RCC 7860 (cell line): Measurements from ENCODE around the gene CUBN.

Source experiments
- DNase-seq: peaks from one replicate; pipeline ENCODE4 v3.0.0-alpha.2; 2015; ENCODE audit warnings: low spot score
- FAIRE-seq: peaks from 2 replicates; lab custom pipeline; 2012; peaks lifted over from hg19 to GRCh38; lab: Jason Lieb, UNC

CUBN gene

DNA sequence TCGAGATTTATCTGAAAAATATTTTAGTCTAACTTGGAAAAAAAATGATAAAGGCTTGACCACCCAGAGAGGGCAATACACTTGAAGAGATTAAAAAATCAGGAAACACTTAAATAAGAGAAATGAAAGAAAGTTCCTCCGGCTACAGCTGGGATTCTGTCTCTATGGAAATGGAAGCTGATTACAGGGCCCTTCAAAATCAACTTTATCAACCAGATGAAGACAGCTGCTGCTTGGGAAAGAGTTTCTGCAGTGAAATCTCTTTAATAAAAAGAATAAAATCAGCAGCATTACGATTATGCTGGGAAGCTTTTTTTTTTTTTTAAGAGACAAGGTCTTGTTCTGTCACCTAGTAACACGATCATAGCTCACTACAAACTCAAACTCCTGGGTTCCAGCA, 316.9 kb downstream of the CUBN start:
- DNase-seq (no peak), FAIRE-seq (no peak)

DNA sequence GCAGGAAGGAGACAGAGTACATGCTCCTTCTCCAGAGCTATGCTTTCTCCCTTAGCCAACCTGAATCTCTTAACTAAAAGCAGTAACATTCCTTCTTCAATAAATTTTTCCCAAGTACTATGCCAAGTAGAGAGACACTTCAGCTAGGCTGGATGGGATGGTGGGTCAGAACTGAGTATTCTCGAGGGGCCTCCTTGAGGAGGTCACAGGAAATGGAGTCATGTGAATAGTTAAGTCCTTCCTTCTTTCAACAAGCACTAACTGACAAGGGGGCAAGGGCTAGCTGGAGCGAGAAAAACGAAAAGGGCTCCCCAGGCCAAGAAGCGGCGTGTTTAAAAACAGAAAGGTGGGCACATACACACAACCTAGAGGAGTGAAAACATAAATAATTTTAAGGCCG, 317.8 kb downstream of the CUBN start:
- DNase-seq: no peak
- no peak for FAIRE-seq

DNA sequence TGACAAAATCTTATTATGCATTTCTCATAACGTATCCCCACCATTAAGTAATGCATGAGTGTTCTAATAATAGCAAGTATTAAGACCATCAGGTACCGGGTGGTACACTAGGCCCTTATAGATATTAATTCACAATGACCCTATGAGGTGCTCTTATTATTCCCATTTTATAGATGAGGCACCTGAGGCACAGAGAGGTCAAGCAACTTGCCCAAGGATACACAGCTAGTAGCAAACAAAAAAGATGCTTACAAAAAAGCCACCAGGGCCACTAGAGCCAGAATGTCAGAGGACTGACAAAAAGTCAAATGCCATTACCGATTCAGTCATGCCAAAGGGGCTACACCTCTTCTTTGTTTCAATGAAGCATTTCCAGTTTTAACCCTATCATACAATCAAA, 318.3 kb downstream of the CUBN start:
- FAIRE-seq (no peak), DNase-seq (no peak)

DNA sequence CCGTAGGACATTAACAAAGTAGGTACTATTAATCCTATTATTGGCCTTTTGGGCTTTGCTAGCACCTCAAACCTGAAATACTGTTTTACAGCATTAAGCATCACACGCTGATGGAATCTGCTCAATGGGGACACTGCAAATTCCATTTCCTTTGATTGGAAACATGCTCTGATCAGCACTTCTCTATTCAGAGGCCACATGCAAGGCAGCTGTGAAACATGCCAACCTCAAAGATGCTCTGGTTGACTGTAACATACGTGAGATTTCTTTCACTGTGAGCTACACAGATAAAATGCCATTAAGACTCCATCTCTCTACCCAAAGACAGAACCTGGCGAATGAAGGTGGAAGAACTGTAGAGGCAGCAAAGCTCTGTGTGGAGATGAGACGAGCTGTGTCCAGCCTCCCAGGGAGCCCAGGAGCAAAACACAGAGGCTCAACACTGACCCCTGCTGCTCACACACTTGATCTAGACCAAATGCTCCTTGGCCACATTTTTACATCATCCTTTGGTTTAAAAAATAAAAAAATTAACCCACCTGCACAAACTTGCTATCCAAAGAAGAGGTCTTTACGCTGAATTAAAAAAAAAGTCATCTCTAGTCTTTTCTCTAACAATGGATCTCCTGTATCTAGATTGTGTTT, 320.4 kb downstream of the CUBN start:
- DNase-seq (no peak), FAIRE-seq (no peak)

DNA sequence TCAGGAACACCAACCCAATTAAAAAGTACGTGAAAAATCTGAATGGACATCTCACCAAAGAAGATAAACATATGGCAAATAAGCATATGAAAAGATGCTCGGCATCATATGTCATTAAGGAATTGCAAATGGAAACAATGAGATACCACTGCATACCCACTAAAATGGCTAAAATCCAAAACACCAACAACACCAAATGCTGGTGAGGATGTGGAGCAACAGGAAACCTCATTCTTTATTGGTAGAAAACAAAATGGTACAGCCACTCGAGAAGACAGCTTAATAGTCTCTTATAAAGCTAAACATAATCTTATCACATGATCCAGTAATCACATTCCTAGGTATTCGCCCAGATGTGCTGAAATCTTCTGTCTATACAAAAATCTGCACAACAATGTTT, 325.5 kb downstream of the CUBN start:
- FAIRE-seq (no peak), DNase-seq (no peak)

- FAIRE-seq (no peak), DNase-seq (no peak)
Measured at GRCh38 chr10:16803464-16803863, 326.1 kb downstream of the CUBN start.

- DNase-seq: no peak
- no peak for FAIRE-seq
Measured at GRCh38 chr10:16799621-16800020, 330.0 kb downstream of the CUBN start.

DNA sequence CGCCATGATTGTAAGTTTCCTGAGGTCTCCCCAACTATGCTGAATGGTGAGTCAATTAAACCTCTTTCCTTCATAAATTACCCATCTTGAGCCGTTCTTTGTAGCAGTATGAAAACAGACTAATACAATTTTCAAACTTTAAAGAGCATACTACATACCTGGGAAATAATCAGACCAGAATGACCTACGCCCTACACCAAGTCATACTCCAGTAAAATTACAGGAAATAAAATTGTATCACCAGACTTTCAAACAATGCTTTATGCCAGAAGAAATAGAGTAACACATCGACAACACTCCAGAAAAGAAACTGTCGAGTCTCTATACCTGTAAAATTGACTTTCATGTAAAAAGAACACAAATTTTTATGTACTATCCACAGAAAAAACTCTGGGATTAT, 331.0 kb downstream of the CUBN start:
- no peak for DNase-seq
- no peak for FAIRE-seq

GRCh38 chr10:16795410-16796073, 334.1 kb downstream of the CUBN start:
- DNase-seq: no peak
- FAIRE-seq: no peak

DNA sequence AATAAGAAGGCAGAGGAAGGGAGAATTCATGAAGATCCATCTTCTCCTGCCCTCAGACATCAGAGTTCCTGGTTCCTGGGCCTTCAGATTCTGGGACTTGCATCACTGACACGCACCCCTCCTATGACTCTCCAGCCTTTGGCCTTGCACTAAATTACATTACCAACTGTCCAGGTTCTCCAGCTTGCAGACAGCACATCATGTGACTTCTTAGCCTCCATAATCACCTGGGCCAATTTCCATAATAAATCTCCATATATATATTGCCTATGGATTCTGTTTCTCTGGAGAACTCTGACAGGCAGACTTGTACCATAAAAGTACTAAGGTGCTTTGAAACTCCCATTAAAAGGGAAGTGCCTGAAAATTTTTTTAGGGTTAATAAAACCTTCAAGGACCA, 335.6 kb downstream of the CUBN start:
- FAIRE-seq (no peak), DNase-seq (no peak)

DNA sequence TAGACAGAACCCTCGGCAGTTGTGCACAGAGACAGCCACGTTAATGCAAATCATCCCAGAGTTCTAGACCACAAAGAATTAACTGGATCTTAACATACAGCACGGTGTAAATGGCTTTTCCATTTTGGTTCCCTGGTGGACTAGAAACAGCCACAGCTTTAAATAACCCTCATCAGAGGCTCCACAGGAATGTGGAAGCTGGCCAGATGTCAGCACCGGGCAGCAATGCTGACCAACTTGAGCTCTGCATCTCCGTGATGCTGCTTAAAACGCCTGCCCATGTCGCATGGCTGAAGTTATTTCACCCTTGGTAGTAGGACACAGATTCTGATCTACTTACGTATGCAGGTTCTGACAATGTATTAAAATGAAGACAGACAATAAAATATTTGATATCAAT, 336.9 kb downstream of the CUBN start:
- FAIRE-seq: no peak
- no peak for DNase-seq

- FAIRE-seq: no peak
- DNase-seq: no peak
Measured at GRCh38 chr10:16789765-16790164, 339.8 kb downstream of the CUBN start.

DNA sequence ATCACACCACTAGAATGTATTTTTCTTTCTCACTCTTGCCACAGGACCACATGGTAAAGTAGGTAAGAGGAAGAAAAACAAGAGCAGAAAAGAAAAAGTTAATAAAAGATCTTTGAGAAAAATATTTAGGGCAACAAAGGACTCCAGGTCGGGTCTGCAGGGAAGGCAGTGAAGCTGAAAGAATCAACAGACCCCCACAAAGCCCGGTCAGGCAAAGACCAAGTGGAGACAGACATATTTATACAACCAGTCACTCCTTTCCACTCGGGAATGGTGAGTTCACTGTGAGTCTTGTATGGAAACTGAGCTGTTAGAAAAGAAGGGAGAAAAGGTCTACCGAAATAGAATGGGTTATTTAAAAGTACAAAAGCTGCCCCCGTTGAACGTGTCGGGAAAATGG, 340.4 kb downstream of the CUBN start:
- DNase-seq (no peak), FAIRE-seq (no peak)

- DNase-seq (no peak), FAIRE-seq (no peak)
Measured at GRCh38 chr10:16788778-16789177, 340.8 kb downstream of the CUBN start.

DNA sequence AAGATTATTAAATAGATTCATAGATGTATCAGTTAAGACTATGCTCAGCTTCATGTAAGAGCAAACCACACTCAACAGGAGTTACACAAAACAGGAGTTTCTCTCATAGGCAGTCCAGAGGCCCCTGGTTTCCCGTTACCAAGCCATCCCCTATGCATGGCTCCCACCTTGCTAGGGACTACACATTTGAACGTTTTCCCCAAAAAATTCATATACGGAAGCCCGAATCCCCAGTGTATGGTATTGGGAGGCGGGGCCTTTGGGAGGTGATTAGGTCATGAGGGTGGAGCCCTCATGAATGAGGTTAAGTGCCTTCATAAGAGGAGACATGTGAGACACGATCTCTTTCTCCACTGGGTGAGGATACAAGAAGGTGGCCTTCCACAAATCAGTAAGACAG, 341.5 kb downstream of the CUBN start:
- no peak for FAIRE-seq

DNA sequence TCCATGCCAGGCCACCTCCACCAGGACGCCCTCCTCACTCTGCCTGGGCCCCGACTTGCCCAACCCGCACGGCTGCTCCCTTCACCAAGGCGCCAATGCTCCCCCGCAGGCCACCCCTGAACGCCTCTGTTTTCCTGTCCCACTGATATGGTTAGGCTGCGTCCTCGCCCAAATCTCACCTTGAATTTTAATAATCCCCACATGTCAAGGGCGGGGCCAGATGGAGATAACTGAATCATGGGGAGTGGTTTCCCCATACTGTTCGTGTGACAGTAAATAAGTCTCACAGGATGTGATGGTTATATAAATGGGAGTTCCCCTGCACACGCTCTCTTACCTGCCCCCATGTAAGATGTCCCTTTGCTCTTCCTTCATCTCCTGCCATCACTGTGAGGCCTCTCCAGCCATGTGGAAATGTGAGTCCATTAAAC, 342.2 kb downstream of the CUBN start:
- DNase-seq (no peak), FAIRE-seq (no peak)

More for the DNA sequence above, 341.5 kb downstream of the CUBN start:
- DNase-seq: no peak

DNA sequence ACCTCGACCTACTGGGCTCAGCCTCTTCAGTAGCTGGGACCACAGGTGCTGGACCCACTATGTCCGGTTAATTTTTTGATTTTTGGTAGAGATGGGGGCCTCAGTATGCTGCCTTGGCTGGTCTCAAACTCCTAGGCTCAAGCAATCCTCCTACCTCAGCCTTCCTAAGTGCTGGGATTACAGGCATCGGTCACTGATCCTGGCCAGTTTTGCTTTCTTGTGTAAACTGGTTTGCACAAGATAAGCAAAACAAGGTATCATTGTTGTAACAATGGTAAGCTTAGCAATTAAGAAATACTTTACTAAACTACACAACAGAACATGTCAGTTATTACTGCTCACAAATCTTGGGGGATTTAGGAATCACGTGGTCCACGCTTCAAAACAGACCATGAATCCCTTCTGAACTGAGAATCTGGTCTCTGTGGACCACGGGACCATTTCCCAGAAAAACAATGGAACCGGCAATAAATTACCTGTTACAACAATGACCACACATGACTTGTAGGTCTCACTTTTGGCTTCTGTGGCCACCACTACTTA, 349.2 kb downstream of the CUBN start:
- DNase-seq (no peak), FAIRE-seq (no peak)

DNA sequence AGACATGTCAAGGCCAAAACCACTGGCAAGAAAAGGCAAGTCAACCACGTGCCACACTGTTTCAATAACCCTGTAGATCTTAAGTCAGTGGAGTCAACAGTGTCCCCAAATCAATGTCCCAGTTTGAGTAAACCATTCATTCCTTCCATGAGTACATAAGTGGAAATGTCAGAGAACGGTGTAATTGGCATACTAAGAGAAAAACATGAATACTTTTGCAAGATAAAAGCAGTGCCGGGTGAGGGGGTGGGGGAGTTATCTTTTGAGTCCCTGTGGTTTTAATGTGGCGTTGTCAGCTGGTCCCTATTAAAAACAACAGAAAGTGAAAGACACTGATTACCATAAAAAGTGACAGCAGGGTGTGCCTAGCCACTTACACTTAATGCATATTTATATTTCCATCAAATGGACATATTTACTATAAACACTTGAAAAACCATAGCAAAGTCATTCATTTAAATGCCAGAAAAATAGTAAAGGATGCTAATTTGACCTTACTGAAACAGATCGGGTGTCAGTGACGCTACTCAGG, 350.2 kb downstream of the CUBN start:
- no peak for FAIRE-seq

DNA sequence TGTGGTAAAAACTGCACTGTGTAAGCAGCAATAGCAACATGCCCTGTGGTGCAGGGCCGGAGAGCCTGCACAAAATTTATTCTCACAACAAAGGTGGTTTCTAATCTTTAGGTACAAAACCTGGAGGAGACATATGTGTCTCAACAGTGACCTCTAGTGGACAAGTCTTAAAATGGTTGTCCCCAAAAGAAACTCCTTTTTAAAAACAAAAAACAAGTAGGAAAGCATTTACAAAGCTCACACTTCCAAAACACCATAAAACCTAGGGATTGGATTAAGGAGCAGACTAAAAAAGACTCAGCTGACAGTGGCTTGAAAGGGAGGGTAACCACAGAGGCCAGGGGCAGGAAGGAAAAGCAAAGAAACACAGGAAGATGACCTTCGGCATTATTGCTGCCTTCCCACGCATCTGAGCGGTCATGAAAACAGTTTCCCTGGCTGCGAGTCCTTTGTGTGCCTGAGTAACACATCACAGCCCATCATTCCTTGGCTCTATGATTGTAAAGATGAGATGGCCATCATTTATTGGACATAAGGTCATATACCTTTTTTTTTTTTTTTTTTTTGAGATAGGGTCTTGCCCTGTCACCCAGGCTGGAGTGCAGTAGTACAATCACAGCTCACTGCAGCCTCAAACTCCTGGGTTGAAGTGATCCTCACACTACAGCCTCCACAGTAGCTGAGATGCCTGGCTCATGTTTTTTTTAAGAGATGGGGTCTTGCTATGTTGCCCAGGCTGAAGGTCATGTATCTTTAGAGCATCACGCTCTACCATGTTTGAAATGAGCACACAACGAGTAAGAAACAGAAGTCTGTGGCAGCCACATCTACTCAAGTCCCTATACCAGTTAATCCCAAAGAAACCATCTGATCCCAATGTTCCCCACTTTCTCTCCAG, 351.9 kb downstream of the CUBN start:
- DNase-seq: peak; percentile 60
- FAIRE-seq: peak; percentile 65

More for the DNA sequence above, 350.2 kb downstream of the CUBN start:
- DNase-seq: no peak

GRCh38 chr10:16776896-16777295, 352.7 kb downstream of the CUBN start:
- FAIRE-seq: no peak
- no peak for DNase-seq
